OCI-LY1 (cell line): ENCODE measurements around the gene NOP56.

Experiments used
- H2AFZ ChIP-seq: fragments of 200-600 bp; sonication (generic), shearing (Covaris generic); 2 replicates; pipeline ENCODE4 v1.6.0; 2014; ENCODE audit warnings: antibody characterized with exemption, mild to moderate bottlenecking, low read length
- H3F3A ChIP-seq: fragments of 200-600 bp; sonication (generic), shearing (Covaris generic); 2 replicates; pipeline ENCODE4 v1.6.0; 2014; ENCODE audit warnings: mild to moderate bottlenecking, antibody characterized with exemption, low read length, moderate library complexity; ENCODE audit not compliant: insufficient read depth
- H3K27ac ChIP-seq: fragments of 200-600 bp; sonication (generic); 2 replicates; pipeline ENCODE4 v1.5.1; 2014; ENCODE audit warnings: low read length, mixed run types, mild to moderate bottlenecking, low read depth; ENCODE audit not compliant: poor library complexity, severe bottlenecking
- H3K27me3 ChIP-seq: fragments of 200-600 bp; sonication (generic); 2 replicates; pipeline ENCODE4 v1.6.0; 2014; ENCODE audit warnings: antibody characterized with exemption, mild to moderate bottlenecking, low read length, moderate library complexity; ENCODE audit not compliant: insufficient read depth
- H3K36me3 ChIP-seq: fragments of 200-600 bp; sonication (generic); 2 replicates; pipeline ENCODE4 v1.6.1; 2014; ENCODE audit warnings: mild to moderate bottlenecking, antibody characterized with exemption, low read length, moderate library complexity, mixed read lengths; ENCODE audit not compliant: insufficient read depth
- H3K4me1 ChIP-seq: fragments of 200-600 bp; sonication (generic); 2 replicates; pipeline ENCODE4 v1.5.1; 2014; ENCODE audit warnings: mild to moderate bottlenecking, low read length, moderate library complexity; ENCODE audit not compliant: insufficient read depth, severe bottlenecking
- H3K4me2 ChIP-seq: fragments of 200-600 bp; sonication (generic), shearing (Covaris generic); 2 replicates; pipeline ENCODE4 v1.6.1; 2014; ENCODE audit warnings: low read length
- H3K4me3 ChIP-seq: fragments of 200-600 bp; sonication (generic); 2 replicates; pipeline ENCODE4 v1.5.1; 2014; ENCODE audit warnings: low read length, low read depth, mild to moderate bottlenecking, mixed read lengths; ENCODE audit not compliant: poor library complexity, severe bottlenecking
- H3K79me2 ChIP-seq: fragments of 200-600 bp; shearing (Covaris generic); 2 replicates; pipeline ENCODE4 v1.6.1; 2016; ENCODE audit warnings: mixed run types, low read length, mixed read lengths; ENCODE audit not compliant: insufficient read depth
- H3K9ac ChIP-seq: fragments of 200-600 bp; sonication (generic), shearing (Covaris generic); 2 replicates; pipeline ENCODE4 v1.6.1; 2014; ENCODE audit warnings: mild to moderate bottlenecking, low read length, mixed read lengths
- H3K9me2 ChIP-seq: fragments of 200-600 bp; sonication (generic), shearing (Covaris generic); 2 replicates; pipeline ENCODE4 v1.6.1; 2014; ENCODE audit warnings: low read depth, mild to moderate bottlenecking, low read length, mixed read lengths
- H3K9me3 ChIP-seq: fragments of 200-600 bp; shearing (Covaris generic); 2 replicates; pipeline ENCODE4 v1.6.1; 2014; ENCODE audit warnings: low read length, mixed read lengths
- H4K20me1 ChIP-seq: fragments of 200-600 bp; sonication (generic), shearing (Covaris generic); 2 replicates; pipeline ENCODE4 v1.6.0; 2016; ENCODE audit warnings: mild to moderate bottlenecking, low read length; ENCODE audit not compliant: insufficient read depth
- EZH2 ChIP-seq: fragments of 200-600 bp; sonication (generic), shearing (Covaris generic); IDR thresholded peaks from 2 replicates; pipeline ENCODE4 v1.8.0; 2017; ENCODE audit warnings: borderline replicate concordance, mixed run types, mild to moderate bottlenecking, antibody characterized with exemption, low read length, moderate library complexity, mixed read lengths
- TF ChIP-seq, protein P1 (sequence below): fragments of 200-600 bp; sonication (generic), shearing (Covaris generic); IDR thresholded peaks from 2 replicates; pipeline ENCODE4 v1.5.1; 2017; ENCODE audit warnings: mild to moderate bottlenecking, antibody characterized with exemption, low read length, moderate library complexity, mixed read lengths

Gene NOP56

DNA sequence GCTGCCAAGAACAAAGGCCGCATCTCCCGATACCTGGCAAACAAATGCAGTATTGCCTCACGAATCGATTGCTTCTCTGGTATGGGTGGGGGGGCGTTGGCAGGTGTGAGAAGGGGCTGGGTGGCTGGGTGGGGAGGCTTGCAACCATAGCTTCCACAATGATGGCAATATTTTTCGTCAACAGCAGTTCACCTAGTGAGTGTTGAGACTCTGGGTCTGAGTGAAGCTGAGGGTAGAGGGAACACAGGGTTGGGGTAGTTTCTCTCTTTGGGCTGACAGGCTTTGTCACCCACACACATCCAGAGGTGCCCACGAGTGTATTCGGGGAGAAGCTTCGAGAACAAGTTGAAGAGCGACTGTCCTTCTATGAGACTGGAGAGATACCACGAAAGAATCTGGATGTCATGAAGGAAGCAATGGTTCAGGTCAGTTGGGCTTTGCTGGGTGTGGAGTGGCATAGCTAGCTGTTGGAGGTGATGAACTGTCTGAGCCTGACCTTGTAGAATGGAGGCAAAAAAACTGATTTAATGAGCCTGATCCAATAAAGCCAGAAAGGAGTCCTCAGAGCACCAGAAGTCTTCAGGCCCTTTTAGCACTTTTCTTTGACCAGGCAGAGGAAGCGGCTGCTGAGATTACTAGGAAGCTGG, 4.2 kb downstream of the NOP56 start:
- Histone ChIP-seq H3K79me2 (peaks cover 19% of the 10 kb centered on the region), H3K9me3 (no peaks in the 10 kb centered on the region), H3K4me2 (no peak overlapping the region), H4K20me1 (0 out of 2 replicates have a peak, but pooled peaks cover 2% of the 10 kb centered on the region), H3K9ac (no peak overlapping the region), H3K4me1 (peaks cover 26% of the 10 kb centered on the region), H3K27me3 (no peaks in the 10 kb centered on the region), H3K9me2 (no peaks in the 10 kb centered on the region), H3K4me3 (no peak overlapping the region), H2AFZ (no peak overlapping the region), H3F3A (peaks cover 7% of the 10 kb centered on the region; the same call in 1 of the 2 replicates), H3K36me3 (peaks cover 84% of the 10 kb centered on the region), H3K27ac (no peak overlapping the region)
- TF ChIP-seq, protein P1, sequence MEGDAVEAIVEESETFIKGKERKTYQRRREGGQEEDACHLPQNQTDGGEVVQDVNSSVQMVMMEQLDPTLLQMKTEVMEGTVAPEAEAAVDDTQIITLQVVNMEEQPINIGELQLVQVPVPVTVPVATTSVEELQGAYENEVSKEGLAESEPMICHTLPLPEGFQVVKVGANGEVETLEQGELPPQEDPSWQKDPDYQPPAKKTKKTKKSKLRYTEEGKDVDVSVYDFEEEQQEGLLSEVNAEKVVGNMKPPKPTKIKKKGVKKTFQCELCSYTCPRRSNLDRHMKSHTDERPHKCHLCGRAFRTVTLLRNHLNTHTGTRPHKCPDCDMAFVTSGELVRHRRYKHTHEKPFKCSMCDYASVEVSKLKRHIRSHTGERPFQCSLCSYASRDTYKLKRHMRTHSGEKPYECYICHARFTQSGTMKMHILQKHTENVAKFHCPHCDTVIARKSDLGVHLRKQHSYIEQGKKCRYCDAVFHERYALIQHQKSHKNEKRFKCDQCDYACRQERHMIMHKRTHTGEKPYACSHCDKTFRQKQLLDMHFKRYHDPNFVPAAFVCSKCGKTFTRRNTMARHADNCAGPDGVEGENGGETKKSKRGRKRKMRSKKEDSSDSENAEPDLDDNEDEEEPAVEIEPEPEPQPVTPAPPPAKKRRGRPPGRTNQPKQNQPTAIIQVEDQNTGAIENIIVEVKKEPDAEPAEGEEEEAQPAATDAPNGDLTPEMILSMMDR = no peak
- TF ChIP-seq EZH2 = no peak

DNA sequence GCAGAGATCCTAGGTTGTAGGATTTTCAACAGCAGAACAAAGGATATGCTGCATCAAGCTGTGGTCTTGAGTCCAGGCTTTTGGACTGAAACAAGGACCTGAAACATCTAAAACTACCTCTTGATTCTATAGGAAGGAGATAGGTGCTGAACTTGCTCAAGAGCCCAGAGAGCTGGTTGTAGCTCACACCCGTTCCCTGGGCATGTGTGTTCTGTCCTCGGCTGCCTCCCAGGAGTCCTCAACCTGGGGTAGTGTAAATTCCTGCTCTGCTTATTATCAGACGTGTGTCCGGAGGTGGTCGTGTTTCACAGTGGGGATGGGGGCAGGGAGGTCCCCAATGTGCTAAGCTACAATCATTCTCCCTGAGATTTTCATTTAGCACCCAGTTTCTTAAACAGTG, 4.8 kb downstream of the NOP56 start:
- peaks cover 91% of the 10 kb centered on the region for H3K36me3 ChIP-seq
- TF ChIP-seq, protein P1 = no peak
- no peak for TF ChIP-seq EZH2
- H3K79me2 ChIP-seq = peaks cover 18% of the 10 kb centered on the region
- H3K27me3 ChIP-seq = no peaks in the 10 kb centered on the region
- H3K4me3 ChIP-seq = no peak overlapping the region
- H3K27ac ChIP-seq = no peak overlapping the region
- H2AFZ ChIP-seq = no peak overlapping the region
- H3K4me1 ChIP-seq = peaks cover 25% of the 10 kb centered on the region
- H3F3A ChIP-seq = peaks cover 7% of the 10 kb centered on the region; the same call in 1 of the 2 replicates
- no peak overlapping the region for H3K4me2 ChIP-seq
- no peak overlapping the region for H3K9ac ChIP-seq
- H4K20me1 ChIP-seq = 0 out of 2 replicates have a peak, but pooled peaks cover 2% of the 10 kb centered on the region
- no peaks in the 10 kb centered on the region for H3K9me2 ChIP-seq
- H3K9me3 ChIP-seq = no peaks in the 10 kb centered on the region

GRCh38 chr20:2657674-2658073, 5.2 kb downstream of the NOP56 start:
- peaks cover 93% of the 10 kb centered on the region for H3K36me3 ChIP-seq
- peaks cover 7% of the 10 kb centered on the region; the same call in 1 of the 2 replicates for H3F3A ChIP-seq

More at GRCh38 chr20:2657674-2658073, 5.2 kb downstream of the NOP56 start:
- TF ChIP-seq, protein P1 = no peak
- no peak for TF ChIP-seq EZH2
- no peak overlapping the region for H3K4me3 ChIP-seq
- no peaks in the 10 kb centered on the region for H3K27me3 ChIP-seq
- H3K79me2 ChIP-seq = peaks cover 17% of the 10 kb centered on the region
- no peaks in the 10 kb centered on the region for H3K9me2 ChIP-seq
- H3K9ac ChIP-seq = no peak overlapping the region
- H3K4me2 ChIP-seq = no peak overlapping the region
- H2AFZ ChIP-seq = no peak overlapping the region
- H3K4me1 ChIP-seq = peaks cover 25% of the 10 kb centered on the region
- H3K9me3 ChIP-seq = no peaks in the 10 kb centered on the region
- H3K27ac ChIP-seq = no peak overlapping the region
- H4K20me1 ChIP-seq = 0 out of 2 replicates have a peak, but pooled peaks cover 2% of the 10 kb centered on the region
